K562 (cell line): ENCODE measurements around the gene SLC22A12. TPM values are rescaled to one million over a fixed set of nuclear protein-coding genes. Genes with fewer than 3 reads are reported as not detected.

ENCODE experiments used
- POLR2G ChIP-seq: fragments of 200-400 bp; formaldehyde crosslinking; IDR thresholded peaks from 2 replicates; pipeline ENCODE4 v1.6.1; 2017; ENCODE audit warnings: low read depth, mild to moderate bottlenecking, antibody characterized with exemption, low read length, moderate library complexity
- POLR2H ChIP-seq: IDR thresholded peaks from 2 replicates; pipeline ENCODE4 v1.6.1; 2016; ENCODE audit warnings: missing genetic modification characterization, low read depth, mild to moderate bottlenecking, control low read depth, missing compliant biosample characterization, moderate library complexity
- SMARCA5 ChIP-seq: fragments of 450-650 bp; IDR thresholded peaks from 2 replicates; pipeline ENCODE4 v1.6.1; 2016
- ZNF41 ChIP-seq: fragments of 250-450 bp; sonication (Bioruptor Pico); conservative IDR thresholded peaks from 2 replicates; pipeline ENCODE4 v1.4.0; 2020; ENCODE audit warnings: mild to moderate bottlenecking
- ZNF830 ChIP-seq: fragments of 250-450 bp; sonication (Bioruptor Pico); IDR thresholded peaks from 2 replicates; pipeline ENCODE4 v1.5.0; 2021; ENCODE audit warnings: mild to moderate bottlenecking
- polyA plus RNA-seq, 8 experiments: library from polyadenylated mRNA; depleted of rRNA in 4 of 8; stranded (reverse) in 5 of 8; unstranded in 3 of 8; fragments of >200 nt; fragmentation: Nextera tagmentation in 2 of 8; fragmentation: Illumina TruSeq in 1 of 8; extraction: Ambion mirVana in 2 of 8; extraction: Trizol in 1 of 8; gene quantifications; 2 replicates each; pipeline versions ENCODE4 v1.2.1 to v1.2.3, GENCODE V29; 2011 to 2014; ENCODE audit warnings: inconsistent platforms in 1 of 8, missing spikeins in 1 of 8
- total RNA-seq, 7 experiments: library from RNA; depleted of rRNA in 6 of 7; stranded (reverse); fragments of >200 nt in 6 of 7; fragmentation: Illumina TruSeq in 2 of 7; extraction: Trizol in 2 of 7; gene quantifications; 2 replicates each; pipeline versions ENCODE4 v1.2.1 to v1.2.3, GENCODE V29; 2011 to 2021; ENCODE audit warnings: low replicate concordance in 1 of 7
- TF ChIP-seq, protein P1 (sequence below): fragments of 450-650 bp; IDR thresholded peaks from 2 replicates; pipeline ENCODE4 v1.6.1; 2016; ENCODE audit warnings: missing biosample characterization, missing genetic modification characterization
- TF ChIP-seq, protein P2 (sequence below): fragments of 250-450 bp; sonication (Bioruptor Pico); IDR thresholded peaks from 2 replicates; pipeline ENCODE4 v1.4.0; 2020
- TF ChIP-seq, protein P3 (sequence below): fragments of 200-600 bp; sonication (generic); IDR thresholded peaks from one replicate; pipeline ENCODE4 v1.6.1; 2012; ENCODE audit warnings: mild to moderate bottlenecking, low read depth, low read length, inconsistent platforms

SLC22A12 gene
- total and polyA plus RNA-seq, 9 of the 15 experiments (the other 6 are each of a cell fraction or from before 2014, with no cell fraction given): not detected

DNA sequence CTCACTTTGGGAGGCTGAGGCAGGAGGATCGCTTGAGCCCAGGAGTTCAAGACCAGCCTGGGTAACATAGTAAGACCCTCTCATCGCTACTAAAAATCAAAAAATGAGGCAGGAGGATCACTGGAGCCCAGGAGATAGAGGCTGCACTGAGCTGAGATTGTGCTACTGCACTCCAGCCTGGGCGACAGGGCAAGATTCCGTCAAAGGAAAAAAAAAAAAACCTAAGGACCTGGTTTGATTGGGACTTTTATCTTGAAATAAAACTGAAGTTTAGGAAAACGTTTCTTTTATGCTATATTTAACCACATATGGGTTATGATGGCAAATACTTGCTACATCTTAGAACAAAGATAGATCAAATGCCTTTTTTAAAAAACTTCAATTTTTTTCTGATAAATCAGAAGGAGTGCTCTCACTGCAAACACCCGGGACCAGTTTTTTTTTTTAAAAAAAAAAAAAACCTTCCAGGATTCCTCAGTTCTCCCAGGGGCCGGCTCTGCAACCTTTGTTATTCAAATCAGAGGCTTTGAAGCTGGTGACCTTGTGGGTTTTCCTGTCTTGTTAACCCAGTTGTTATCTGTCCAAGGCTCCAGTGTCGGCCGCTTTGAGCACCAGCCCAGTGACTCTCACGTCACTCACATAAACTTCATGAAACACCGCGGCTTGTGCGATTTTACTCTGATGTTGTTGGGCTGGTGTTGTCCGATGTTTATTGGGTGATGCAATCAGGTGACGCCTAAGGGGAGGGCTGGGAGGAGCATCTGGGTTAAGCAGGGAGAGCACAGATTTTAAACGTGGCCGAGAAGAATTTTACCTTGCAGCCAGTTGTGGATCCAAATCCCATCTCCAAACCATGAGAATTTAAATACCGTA, 24.7 kb upstream of the SLC22A12 start (continued):
- TF ChIP-seq ZNF830 (CRISPR knock-in tag): no peak
- no peak for TF ChIP-seq POLR2H (tag)
- no peak for TF ChIP-seq SMARCA5
- TF ChIP-seq, protein P1, sequence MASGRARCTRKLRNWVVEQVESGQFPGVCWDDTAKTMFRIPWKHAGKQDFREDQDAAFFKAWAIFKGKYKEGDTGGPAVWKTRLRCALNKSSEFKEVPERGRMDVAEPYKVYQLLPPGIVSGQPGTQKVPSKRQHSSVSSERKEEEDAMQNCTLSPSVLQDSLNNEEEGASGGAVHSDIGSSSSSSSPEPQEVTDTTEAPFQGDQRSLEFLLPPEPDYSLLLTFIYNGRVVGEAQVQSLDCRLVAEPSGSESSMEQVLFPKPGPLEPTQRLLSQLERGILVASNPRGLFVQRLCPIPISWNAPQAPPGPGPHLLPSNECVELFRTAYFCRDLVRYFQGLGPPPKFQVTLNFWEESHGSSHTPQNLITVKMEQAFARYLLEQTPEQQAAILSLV (tag): peak; percentile 94
- TF ChIP-seq, protein P2, sequence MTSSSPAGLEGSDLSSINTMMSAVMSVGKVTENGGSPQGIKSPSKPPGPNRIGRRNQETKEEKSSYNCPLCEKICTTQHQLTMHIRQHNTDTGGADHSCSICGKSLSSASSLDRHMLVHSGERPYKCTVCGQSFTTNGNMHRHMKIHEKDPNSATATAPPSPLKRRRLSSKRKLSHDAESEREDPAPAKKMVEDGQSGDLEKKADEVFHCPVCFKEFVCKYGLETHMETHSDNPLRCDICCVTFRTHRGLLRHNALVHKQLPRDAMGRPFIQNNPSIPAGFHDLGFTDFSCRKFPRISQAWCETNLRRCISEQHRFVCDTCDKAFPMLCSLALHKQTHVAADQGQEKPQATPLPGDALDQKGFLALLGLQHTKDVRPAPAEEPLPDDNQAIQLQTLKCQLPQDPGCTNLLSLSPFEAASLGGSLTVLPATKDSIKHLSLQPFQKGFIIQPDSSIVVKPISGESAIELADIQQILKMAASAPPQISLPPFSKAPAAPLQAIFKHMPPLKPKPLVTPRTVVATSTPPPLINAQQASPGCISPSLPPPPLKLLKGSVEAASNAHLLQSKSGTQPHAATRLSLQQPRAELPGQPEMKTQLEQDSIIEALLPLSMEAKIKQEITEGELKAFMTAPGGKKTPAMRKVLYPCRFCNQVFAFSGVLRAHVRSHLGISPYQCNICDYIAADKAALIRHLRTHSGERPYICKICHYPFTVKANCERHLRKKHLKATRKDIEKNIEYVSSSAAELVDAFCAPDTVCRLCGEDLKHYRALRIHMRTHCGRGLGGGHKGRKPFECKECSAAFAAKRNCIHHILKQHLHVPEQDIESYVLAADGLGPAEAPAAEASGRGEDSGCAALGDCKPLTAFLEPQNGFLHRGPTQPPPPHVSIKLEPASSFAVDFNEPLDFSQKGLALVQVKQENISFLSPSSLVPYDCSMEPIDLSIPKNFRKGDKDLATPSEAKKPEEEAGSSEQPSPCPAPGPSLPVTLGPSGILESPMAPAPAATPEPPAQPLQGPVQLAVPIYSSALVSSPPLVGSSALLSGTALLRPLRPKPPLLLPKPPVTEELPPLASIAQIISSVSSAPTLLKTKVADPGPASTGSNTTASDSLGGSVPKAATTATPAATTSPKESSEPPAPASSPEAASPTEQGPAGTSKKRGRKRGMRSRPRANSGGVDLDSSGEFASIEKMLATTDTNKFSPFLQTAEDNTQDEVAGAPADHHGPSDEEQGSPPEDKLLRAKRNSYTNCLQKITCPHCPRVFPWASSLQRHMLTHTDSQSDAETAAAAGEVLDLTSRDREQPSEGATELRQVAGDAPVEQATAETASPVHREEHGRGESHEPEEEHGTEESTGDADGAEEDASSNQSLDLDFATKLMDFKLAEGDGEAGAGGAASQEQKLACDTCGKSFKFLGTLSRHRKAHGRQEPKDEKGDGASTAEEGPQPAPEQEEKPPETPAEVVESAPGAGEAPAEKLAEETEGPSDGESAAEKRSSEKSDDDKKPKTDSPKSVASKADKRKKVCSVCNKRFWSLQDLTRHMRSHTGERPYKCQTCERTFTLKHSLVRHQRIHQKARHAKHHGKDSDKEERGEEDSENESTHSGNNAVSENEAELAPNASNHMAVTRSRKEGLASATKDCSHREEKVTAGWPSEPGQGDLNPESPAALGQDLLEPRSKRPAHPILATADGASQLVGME (CRISPR knock-in tag): no peak
- TF ChIP-seq, protein P3, sequence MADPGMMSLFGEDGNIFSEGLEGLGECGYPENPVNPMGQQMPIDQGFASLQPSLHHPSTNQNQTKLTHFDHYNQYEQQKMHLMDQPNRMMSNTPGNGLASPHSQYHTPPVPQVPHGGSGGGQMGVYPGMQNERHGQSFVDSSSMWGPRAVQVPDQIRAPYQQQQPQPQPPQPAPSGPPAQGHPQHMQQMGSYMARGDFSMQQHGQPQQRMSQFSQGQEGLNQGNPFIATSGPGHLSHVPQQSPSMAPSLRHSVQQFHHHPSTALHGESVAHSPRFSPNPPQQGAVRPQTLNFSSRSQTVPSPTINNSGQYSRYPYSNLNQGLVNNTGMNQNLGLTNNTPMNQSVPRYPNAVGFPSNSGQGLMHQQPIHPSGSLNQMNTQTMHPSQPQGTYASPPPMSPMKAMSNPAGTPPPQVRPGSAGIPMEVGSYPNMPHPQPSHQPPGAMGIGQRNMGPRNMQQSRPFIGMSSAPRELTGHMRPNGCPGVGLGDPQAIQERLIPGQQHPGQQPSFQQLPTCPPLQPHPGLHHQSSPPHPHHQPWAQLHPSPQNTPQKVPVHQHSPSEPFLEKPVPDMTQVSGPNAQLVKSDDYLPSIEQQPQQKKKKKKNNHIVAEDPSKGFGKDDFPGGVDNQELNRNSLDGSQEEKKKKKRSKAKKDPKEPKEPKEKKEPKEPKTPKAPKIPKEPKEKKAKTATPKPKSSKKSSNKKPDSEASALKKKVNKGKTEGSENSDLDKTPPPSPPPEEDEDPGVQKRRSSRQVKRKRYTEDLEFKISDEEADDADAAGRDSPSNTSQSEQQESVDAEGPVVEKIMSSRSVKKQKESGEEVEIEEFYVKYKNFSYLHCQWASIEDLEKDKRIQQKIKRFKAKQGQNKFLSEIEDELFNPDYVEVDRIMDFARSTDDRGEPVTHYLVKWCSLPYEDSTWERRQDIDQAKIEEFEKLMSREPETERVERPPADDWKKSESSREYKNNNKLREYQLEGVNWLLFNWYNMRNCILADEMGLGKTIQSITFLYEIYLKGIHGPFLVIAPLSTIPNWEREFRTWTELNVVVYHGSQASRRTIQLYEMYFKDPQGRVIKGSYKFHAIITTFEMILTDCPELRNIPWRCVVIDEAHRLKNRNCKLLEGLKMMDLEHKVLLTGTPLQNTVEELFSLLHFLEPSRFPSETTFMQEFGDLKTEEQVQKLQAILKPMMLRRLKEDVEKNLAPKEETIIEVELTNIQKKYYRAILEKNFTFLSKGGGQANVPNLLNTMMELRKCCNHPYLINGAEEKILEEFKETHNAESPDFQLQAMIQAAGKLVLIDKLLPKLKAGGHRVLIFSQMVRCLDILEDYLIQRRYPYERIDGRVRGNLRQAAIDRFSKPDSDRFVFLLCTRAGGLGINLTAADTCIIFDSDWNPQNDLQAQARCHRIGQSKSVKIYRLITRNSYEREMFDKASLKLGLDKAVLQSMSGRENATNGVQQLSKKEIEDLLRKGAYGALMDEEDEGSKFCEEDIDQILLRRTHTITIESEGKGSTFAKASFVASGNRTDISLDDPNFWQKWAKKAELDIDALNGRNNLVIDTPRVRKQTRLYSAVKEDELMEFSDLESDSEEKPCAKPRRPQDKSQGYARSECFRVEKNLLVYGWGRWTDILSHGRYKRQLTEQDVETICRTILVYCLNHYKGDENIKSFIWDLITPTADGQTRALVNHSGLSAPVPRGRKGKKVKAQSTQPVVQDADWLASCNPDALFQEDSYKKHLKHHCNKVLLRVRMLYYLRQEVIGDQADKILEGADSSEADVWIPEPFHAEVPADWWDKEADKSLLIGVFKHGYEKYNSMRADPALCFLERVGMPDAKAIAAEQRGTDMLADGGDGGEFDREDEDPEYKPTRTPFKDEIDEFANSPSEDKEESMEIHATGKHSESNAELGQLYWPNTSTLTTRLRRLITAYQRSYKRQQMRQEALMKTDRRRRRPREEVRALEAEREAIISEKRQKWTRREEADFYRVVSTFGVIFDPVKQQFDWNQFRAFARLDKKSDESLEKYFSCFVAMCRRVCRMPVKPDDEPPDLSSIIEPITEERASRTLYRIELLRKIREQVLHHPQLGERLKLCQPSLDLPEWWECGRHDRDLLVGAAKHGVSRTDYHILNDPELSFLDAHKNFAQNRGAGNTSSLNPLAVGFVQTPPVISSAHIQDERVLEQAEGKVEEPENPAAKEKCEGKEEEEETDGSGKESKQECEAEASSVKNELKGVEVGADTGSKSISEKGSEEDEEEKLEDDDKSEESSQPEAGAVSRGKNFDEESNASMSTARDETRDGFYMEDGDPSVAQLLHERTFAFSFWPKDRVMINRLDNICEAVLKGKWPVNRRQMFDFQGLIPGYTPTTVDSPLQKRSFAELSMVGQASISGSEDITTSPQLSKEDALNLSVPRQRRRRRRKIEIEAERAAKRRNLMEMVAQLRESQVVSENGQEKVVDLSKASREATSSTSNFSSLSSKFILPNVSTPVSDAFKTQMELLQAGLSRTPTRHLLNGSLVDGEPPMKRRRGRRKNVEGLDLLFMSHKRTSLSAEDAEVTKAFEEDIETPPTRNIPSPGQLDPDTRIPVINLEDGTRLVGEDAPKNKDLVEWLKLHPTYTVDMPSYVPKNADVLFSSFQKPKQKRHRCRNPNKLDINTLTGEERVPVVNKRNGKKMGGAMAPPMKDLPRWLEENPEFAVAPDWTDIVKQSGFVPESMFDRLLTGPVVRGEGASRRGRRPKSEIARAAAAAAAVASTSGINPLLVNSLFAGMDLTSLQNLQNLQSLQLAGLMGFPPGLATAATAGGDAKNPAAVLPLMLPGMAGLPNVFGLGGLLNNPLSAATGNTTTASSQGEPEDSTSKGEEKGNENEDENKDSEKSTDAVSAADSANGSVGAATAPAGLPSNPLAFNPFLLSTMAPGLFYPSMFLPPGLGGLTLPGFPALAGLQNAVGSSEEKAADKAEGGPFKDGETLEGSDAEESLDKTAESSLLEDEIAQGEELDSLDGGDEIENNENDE: no peak
- no peak for TF ChIP-seq POLR2G
- no peak for TF ChIP-seq ZNF41
